Astrocyte of the spinal cord (primary cell): ENCODE results near the gene TRIM9.

Experiments used
- DNase-seq: peaks from one replicate; pipeline ENCODE4 v3.0.0; 2011; ENCODE audit warnings: low read depth, low spot score
- H3K4me3 ChIP-seq: 2 replicates; pipeline ENCODE4 v1.5.1; 2011; ENCODE audit warnings: low read depth, mild to moderate bottlenecking, low read length, moderate library complexity
- in situ Hi-C: cut with HindIII; loops from 2 replicates; pipeline ENCODE4 v1.10.0; 2017; ENCODE audit warnings: low sequenced_read_pairs
- TF ChIP-seq, protein P1 (sequence below): IDR thresholded peaks from 2 replicates; pipeline ENCODE4 v1.5.1; 2012; ENCODE audit warnings: low read depth, mild to moderate bottlenecking, low read length, inconsistent platforms

Gene TRIM9

DNA sequence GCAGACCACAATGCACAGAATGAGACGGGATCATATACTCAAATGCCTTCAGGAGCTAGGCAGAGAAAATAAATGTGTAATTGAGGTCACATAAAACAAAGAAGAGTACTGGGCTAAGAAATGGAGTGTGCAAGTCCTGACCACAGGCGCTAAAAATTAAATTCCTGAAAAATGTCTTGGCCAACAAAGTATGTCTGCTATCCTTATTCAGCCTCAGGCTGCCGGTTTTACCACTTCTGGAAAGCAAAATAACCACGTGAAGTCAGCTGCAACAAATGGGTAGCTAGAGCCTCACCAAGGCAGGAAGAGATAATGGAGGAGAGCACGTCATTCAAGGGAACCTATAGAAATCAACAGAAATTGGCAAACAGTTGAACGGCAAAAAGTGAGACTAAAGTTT, 153.8 kb downstream of the TRIM9 start:
- in situ Hi-C loops, result no loop called here
- no peak overlapping the region for H3K4me3 ChIP-seq
- DNase-seq, result peak; percentile 69
- TF ChIP-seq, protein P1, sequence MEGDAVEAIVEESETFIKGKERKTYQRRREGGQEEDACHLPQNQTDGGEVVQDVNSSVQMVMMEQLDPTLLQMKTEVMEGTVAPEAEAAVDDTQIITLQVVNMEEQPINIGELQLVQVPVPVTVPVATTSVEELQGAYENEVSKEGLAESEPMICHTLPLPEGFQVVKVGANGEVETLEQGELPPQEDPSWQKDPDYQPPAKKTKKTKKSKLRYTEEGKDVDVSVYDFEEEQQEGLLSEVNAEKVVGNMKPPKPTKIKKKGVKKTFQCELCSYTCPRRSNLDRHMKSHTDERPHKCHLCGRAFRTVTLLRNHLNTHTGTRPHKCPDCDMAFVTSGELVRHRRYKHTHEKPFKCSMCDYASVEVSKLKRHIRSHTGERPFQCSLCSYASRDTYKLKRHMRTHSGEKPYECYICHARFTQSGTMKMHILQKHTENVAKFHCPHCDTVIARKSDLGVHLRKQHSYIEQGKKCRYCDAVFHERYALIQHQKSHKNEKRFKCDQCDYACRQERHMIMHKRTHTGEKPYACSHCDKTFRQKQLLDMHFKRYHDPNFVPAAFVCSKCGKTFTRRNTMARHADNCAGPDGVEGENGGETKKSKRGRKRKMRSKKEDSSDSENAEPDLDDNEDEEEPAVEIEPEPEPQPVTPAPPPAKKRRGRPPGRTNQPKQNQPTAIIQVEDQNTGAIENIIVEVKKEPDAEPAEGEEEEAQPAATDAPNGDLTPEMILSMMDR, result no peak

DNA sequence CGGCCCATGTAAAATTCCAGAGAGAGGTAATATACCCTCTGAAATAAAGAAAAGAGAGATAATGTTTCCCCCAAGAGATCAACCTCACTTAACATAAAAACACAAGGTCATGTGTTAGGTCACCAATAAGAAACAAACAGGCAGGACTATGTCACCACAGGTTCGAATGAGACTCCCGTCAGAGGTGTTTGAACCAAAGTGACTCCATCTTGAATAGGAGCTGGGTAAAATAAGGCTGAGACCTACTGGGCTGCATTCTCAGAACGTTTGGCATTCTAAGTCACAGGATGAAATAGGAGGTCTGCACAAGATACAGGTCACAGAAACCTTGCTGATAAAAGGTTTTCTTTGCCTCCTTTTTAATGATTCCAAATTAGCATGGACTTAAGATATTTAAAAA, 157.1 kb downstream of the TRIM9 start:
- H3K4me3 ChIP-seq, result no peak overlapping the region
- TF ChIP-seq, protein P1, result no peak
- in situ Hi-C loops, result no loop called here
- no peak for DNase-seq

DNA sequence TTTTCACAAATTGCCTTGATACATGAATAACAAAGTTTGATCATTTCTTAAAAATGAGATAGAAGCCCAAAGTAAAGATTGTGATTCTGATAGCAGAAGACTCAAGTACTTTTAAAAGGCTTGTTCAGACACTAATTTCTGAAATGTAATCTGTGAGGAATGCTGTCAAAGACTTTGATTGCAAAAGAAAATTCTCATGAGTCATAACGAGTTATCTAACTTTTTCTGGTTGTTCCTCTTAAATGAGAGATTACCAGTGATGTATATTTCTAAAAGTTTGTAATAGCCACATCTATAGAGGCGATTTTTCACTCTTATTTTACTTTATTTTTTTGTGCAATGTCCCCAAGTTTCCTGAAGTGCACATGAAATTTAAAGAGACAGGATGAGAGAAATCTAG, 157.6 kb downstream of the TRIM9 start:
- H3K4me3 ChIP-seq, result no peak overlapping the region
- in situ Hi-C loops, result no loop called here
- TF ChIP-seq, protein P1, result no peak
- peak; percentile 18 for DNase-seq

DNA sequence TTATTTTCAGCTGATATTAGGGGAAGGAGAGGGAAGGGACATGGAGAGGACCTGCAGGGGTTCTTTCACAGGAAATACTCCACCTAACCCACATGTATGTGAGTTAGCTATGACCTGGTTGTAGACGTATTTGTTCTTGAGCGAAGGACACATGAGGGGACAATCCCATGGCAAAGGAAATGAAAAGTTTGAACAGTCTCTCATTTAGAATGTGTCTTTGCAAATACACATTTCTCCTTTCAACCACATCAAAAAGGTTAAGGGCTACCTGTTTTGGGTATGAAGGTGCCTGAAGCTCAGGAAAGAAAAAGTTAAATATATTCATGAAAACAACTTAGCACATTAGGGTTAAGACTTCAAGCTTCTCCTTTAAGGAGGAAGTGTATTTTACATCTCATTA, 158.0 kb downstream of the TRIM9 start:
- TF ChIP-seq, protein P1, result no peak
- in situ Hi-C loops, result no loop called here
- no peak overlapping the region for H3K4me3 ChIP-seq
- DNase-seq, result no peak

DNA sequence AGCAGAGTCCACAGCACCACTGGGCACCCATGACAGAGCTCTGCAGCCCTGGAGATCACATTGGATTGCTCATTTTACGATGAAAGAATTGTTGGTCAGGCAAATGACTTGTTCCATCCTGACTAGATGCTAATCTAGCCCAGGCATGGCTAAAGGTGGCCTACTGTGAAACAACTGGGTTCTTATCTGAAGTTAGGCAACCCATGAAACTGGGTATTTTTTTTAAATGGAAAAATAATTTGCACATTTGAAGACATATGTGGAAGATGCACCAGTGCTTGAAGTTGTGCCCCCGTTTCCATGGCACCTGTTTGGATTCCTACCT, 158.9 kb downstream of the TRIM9 start:
- TF ChIP-seq, protein P1, result no peak
- in situ Hi-C loops, result no loop called here
- no peak overlapping the region for H3K4me3 ChIP-seq
- no peak for DNase-seq

DNA sequence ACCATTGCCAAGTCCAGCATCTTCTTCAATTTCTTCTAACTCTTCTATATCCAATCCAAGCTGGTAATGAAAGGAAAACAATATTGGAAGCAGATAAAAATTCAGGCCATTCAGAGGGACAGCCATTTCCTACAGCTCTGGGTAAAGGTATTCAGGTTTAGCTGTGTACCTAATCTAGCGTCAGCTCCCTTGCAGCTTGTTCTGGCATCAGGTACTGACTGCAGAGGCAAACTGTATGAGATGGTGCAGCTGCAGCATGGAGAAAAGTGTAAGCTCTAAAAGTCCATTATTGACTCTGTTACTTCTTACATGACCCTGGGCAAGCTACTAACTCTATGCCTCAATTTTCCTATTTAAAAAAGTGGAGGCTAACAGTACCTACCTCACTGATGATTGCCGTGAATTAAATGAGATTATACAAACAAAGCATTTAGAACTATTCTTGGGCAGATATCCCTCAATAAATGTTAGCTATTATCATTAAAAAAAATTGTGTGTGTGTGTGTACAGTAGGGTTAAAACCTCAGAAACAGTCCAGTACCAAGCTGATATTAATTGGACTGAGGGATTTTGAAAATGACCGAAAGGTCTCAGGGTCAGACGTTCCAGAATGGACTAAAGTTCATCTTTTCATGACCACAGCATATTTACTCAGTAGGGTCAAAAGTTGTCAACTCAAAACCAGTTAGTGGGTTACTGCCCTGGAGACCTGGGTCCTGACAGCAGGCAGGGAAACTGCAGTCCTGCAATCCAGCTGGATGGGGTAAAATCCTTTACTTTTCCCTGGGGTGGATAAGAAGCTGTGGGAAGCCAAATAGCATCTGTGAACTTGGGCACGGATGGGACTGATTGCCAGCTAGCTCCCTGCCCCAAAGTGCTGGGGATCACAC, 159.5 kb downstream of the TRIM9 start:
- in situ Hi-C loops, result no loop called here
- no peak overlapping the region for H3K4me3 ChIP-seq
- DNase-seq, result no peak
- TF ChIP-seq, protein P1, result no peak
